B cell (primary cell): ENCODE results near the gene MSX1. TPM values are rescaled to one million over a fixed set of nuclear protein-coding genes. Genes with fewer than 3 reads are reported as not detected.

Source experiments
- ATAC-seq: fragments of 200-7000 bp; cut with Tn5 transposase; one replicate; pipeline ENCODE4 v1.10.0; 2021; ENCODE audit warnings: low read depth, mild to moderate bottlenecking, moderate number of reproducible peaks, moderate library complexity
- CTCF ChIA-PET: fragments of 350-600 bp; sonication (Branson Sonifier 250); formaldehyde crosslinking; loops from one replicate; lab custom pipeline; 2021; ENCODE audit warnings: antibody characterized with exemption, inconsistent platforms; lab: Charles Lee
- POLR2A ChIA-PET: fragments of 350-600 bp; sonication (Branson Sonifier 250); formaldehyde crosslinking; loops from one replicate; lab custom pipeline; 2021; ENCODE audit warnings: antibody characterized with exemption; lab: Charles Lee
- DNase-seq: peaks from one replicate; pipeline ENCODE4 v3.0.0; 2013
- H2AFZ ChIP-seq: 2 replicates; pipeline ENCODE4 v1.6.1; 2012; ENCODE audit warnings: mild to moderate bottlenecking, low read depth, low read length; ENCODE audit not compliant: insufficient read depth, poor library complexity, severe bottlenecking
- H3K27ac ChIP-seq, 2 donors: 1 replicate in 1 of 2; 2 replicates in 1 of 2; pipeline ENCODE4 v1.5.1; 2012 to 2013; ENCODE audit warnings: low read length in 2 of 2, mild to moderate bottlenecking in 2 of 2, moderate library complexity in 1 of 2
- H3K27me3 ChIP-seq, 4 experiments: fragments of 200-600 bp in 1 of 4; sonication (generic) in 1 of 4; replicated peaks in 1 of 4; 1 replicate in 2 of 4; 2 replicates in 2 of 4; pipeline versions ENCODE4 v1.6.1 to v1.7.0; 2013 to 2016; ENCODE audit warnings: low read length in 3 of 4, mild to moderate bottlenecking in 2 of 4, mixed read lengths in 1 of 4, moderate library complexity in 1 of 4; ENCODE audit not compliant: insufficient read depth in 4 of 4, control insufficient read depth in 3 of 4; ENCODE audit errors: control extremely low read depth in 1 of 4
- H3K36me3 ChIP-seq, 2 experiments: replicated peaks in 1 of 2; 1 replicate in 1 of 2; 2 replicates in 1 of 2; pipeline versions ENCODE4 v1.6.1 to v1.7.1; 2013; ENCODE audit warnings: low read length in 1 of 2; ENCODE audit not compliant: insufficient read depth in 2 of 2, control insufficient read depth in 1 of 2; ENCODE audit errors: control extremely low read depth in 1 of 2, extremely low read depth in 1 of 2
- H3K4me1 ChIP-seq, 2 donors: fragments of 200-600 bp in 1 of 2; sonication (generic) in 1 of 2; 1 replicate in 1 of 2; 2 replicates in 1 of 2; pipeline versions ENCODE4 v1.5.1 to v1.6.1; 2013 to 2017; ENCODE audit warnings: low read length in 2 of 2; ENCODE audit not compliant: control insufficient read depth in 2 of 2, insufficient read depth in 2 of 2
- H3K4me2 ChIP-seq: replicated peaks from 2 replicates; pipeline ENCODE3; 2012; ENCODE audit warnings: mild to moderate bottlenecking, low read depth, low read length; ENCODE audit not compliant: poor library complexity, severe bottlenecking
- H3K4me3 ChIP-seq, 5 experiments: fragments of 200-600 bp in 1 of 5; sonication (generic) in 1 of 5; 1 replicate in 3 of 5; 2 replicates in 2 of 5; pipeline versions ENCODE4 v1.5.1 to v1.7.0; 2011 to 2016; ENCODE audit warnings: low read length in 4 of 5, mild to moderate bottlenecking in 4 of 5, low read depth in 2 of 5, control low read depth in 1 of 5, moderate library complexity in 1 of 5; ENCODE audit not compliant: insufficient read depth in 1 of 5; ENCODE audit errors: control extremely low read depth in 1 of 5, extremely low read depth in 1 of 5
- H3K79me2 ChIP-seq: fragments of 200-600 bp; sonication (generic); one replicate; pipeline ENCODE4 v1.6.0; 2016; ENCODE audit warnings: low read length; ENCODE audit not compliant: control insufficient read depth, insufficient read depth
- H3K9ac ChIP-seq: fragments of 200-600 bp; sonication (generic); 2 replicates; pipeline ENCODE4 v1.6.1; 2017; ENCODE audit warnings: mild to moderate bottlenecking, low read length, moderate library complexity
- H3K9me3 ChIP-seq, 3 donors: one replicate each; pipeline versions ENCODE4 v1.6.1 to v1.7.1; 2013; ENCODE audit warnings: low read length in 2 of 3; ENCODE audit not compliant: control insufficient read depth in 2 of 3, insufficient read depth in 1 of 3; ENCODE audit errors: control extremely low read depth in 1 of 3
- H4K20me1 ChIP-seq: 2 replicates; pipeline ENCODE4 v1.6.0; 2012; ENCODE audit warnings: mild to moderate bottlenecking, low read length; ENCODE audit not compliant: insufficient read depth, control insufficient read depth, poor library complexity, severe bottlenecking
- H3K27ac Mint-ChIP-seq: one replicate; pipeline ENCODE4 v1.8.0; 2021; ENCODE audit warnings: mixed read lengths
- H3K27me3 Mint-ChIP-seq: one replicate; pipeline ENCODE4 v1.8.0; 2021; ENCODE audit warnings: mixed read lengths
- H3K4me1 Mint-ChIP-seq: one replicate; pipeline ENCODE4 v1.8.0; 2021; ENCODE audit warnings: mixed read lengths
- H3K4me3 Mint-ChIP-seq: one replicate; pipeline ENCODE4 v1.8.0; 2021; ENCODE audit warnings: mixed read lengths
- H3K9me3 Mint-ChIP-seq: one replicate; pipeline ENCODE4 v1.8.0; 2022; ENCODE audit warnings: mixed read lengths; ENCODE audit not compliant: insufficient read depth
- EZH2 ChIP-seq: IDR thresholded peaks from 2 replicates; pipeline ENCODE4 v1.6.1; 2012; ENCODE audit warnings: borderline replicate concordance, low read depth, mild to moderate bottlenecking, moderate library complexity, low read length; ENCODE audit not compliant: insufficient read depth, poor library complexity, severe bottlenecking
- WGBS: methylation state at CpG from one replicate; pipeline ENCODE4 v1.1.5; 2013; ENCODE audit warnings: missing lambda C conversion rate; ENCODE audit not compliant: insufficient coverage; 5-methylcytosine and 5-hydroxymethylcytosine counted together
- intact Hi-C: fragments of 100-400 bp; cut with micrococcal nuclease; formaldehyde crosslinking; loops from one replicate; pipeline ENCODE4 v1.10.0; 2022
- polyA plus RNA-seq: library from polyadenylated mRNA; depleted of rRNA; stranded (reverse); fragments of >200 nt; gene quantifications from 2 replicates; pipeline ENCODE4 v1.2.3, GENCODE V29; 2012
- total RNA-seq, 2 donors: library from RNA; stranded (reverse); fragments of 120-200 nt in 1 of 2; gene quantifications; 1 replicate in 1 of 2; 2 replicates in 1 of 2; pipeline versions ENCODE4 v1.2.3 to v1.2.4, GENCODE V29; 2013 to 2022
- TF ChIP-seq, protein P1 (sequence below): fragments of 200-600 bp; IDR thresholded peaks from one replicate; pipeline ENCODE4 v1.8.0; 2022; ENCODE audit warnings: antibody characterized with exemption, mild to moderate bottlenecking

MSX1 gene
- total and polyA plus RNA-seq, 2 donors (not counting 1 experiment from before 2014, with no cell fraction given) = 0.09 TPM; not detected in 1

GRCh38 chr4:4838051-4838935 lies 21.2 kb upstream of the MSX1 start:
- 85% methylated on average over 5 of the region's 13 CpGs for WGBS
- Histone ChIP-seq H4K20me1 (no peaks in the 10 kb centered on the region), H3K79me2 (no peaks in the 10 kb centered on the region), H3K4me2 (no peak overlapping the region), H3K9me3 (peaks cover 0 to 11% (median 0%) of the 10 kb centered on the region in 3 donors), H3K36me3 (no peaks in the 10 kb centered on the region), H3K9ac (no peak overlapping the region), H3K27ac (no peak overlapping the region), H3K4me3 (no peak overlapping the region), H2AFZ (no peak overlapping the region), H3K27me3 (peaks cover 0 to 9% (median 1%) of the 10 kb centered on the region in 4 experiments), H3K4me1 (no peaks in the 10 kb centered on the region)
- H3K4me3 Mint-ChIP-seq = no peak overlapping the region
- ChIA-PET CTCF (no interaction called here), POLR2A (no interaction called here)
- H3K9me3 Mint-ChIP-seq = peaks cover 5% of the 10 kb centered on the region
- intact Hi-C loops = no loop called here
- ATAC-seq (no peak), DNase-seq (no peak)
- no peaks in the 10 kb centered on the region for H3K4me1 Mint-ChIP-seq
- H3K27ac Mint-ChIP-seq = no peak overlapping the region
- H3K27me3 Mint-ChIP-seq = peaks cover 21% of the 10 kb centered on the region
- TF ChIP-seq, protein P1, sequence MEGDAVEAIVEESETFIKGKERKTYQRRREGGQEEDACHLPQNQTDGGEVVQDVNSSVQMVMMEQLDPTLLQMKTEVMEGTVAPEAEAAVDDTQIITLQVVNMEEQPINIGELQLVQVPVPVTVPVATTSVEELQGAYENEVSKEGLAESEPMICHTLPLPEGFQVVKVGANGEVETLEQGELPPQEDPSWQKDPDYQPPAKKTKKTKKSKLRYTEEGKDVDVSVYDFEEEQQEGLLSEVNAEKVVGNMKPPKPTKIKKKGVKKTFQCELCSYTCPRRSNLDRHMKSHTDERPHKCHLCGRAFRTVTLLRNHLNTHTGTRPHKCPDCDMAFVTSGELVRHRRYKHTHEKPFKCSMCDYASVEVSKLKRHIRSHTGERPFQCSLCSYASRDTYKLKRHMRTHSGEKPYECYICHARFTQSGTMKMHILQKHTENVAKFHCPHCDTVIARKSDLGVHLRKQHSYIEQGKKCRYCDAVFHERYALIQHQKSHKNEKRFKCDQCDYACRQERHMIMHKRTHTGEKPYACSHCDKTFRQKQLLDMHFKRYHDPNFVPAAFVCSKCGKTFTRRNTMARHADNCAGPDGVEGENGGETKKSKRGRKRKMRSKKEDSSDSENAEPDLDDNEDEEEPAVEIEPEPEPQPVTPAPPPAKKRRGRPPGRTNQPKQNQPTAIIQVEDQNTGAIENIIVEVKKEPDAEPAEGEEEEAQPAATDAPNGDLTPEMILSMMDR = no peak

- Histone ChIP-seq H4K20me1 (no peaks in the 10 kb centered on the region), H3K36me3 (no peaks in the 10 kb centered on the region), H3K79me2 (no peaks in the 10 kb centered on the region), H3K9ac (no peak overlapping the region), H3K27me3 (peaks cover 0 to 9% (median 1%) of the 10 kb centered on the region in 4 experiments), H3K27ac (no peak overlapping the region), H3K4me1 (no peaks in the 10 kb centered on the region), H3K9me3 (peaks cover 0 to 11% (median 0%) of the 10 kb centered on the region in 3 donors), H2AFZ (no peak overlapping the region), H3K4me3 (no peak overlapping the region), H3K4me2 (no peak overlapping the region)
- no peak for ATAC-seq
- H3K4me1 Mint-ChIP-seq = no peaks in the 10 kb centered on the region
- intact Hi-C loops = no loop called here
- ChIA-PET CTCF (no interaction called here), POLR2A (no interaction called here)
- TF ChIP-seq, protein P1 = no peak
- TF ChIP-seq EZH2 = no peak
- WGBS = 79% methylated on average over 14 of the region's 16 CpGs
- H3K27me3 Mint-ChIP-seq = peaks cover 28% of the 10 kb centered on the region
- no peak for DNase-seq
- no peak overlapping the region for H3K27ac Mint-ChIP-seq
- H3K4me3 Mint-ChIP-seq = no peak overlapping the region
- peaks cover 5% of the 10 kb centered on the region for H3K9me3 Mint-ChIP-seq
Measured at GRCh38 chr4:4838936-4839810, 20.3 kb upstream of the MSX1 start.
